CD14-positive monocyte (primary cell): ENCODE results near the gene CFD. TPM values are rescaled to one million over a fixed set of nuclear protein-coding genes. Genes with fewer than 3 reads are reported as not detected.

Source experiments
- DNase-seq, 3 donors: peaks; one replicate each; pipeline ENCODE4 v3.0.0-alpha.2; 2011 to 2022
- H2AFZ ChIP-seq: 2 replicates; pipeline ENCODE4 v1.6.0; 2012; ENCODE audit warnings: mild to moderate bottlenecking, low read depth, low read length, inconsistent platforms; ENCODE audit not compliant: insufficient read depth, poor library complexity, severe bottlenecking
- H3K27ac ChIP-seq, 2 donors: 1 replicate in 1 of 2; 2 replicates in 1 of 2; pipeline ENCODE4 v1.5.1; 2012 to 2013; ENCODE audit warnings: low read length in 2 of 2, control low read depth in 1 of 2, inconsistent platforms in 1 of 2, low read depth in 1 of 2, mild to moderate bottlenecking in 1 of 2
- H3K27me3 ChIP-seq, 2 donors: one replicate each; pipeline versions ENCODE4 v1.6.0 to v1.6.1; 2011 to 2013; ENCODE audit warnings: low read length in 2 of 2; ENCODE audit not compliant: control insufficient read depth in 2 of 2, insufficient read depth in 2 of 2
- H3K36me3 ChIP-seq, 2 donors: replicated peaks in 1 of 2; 1 replicate in 1 of 2; 2 replicates in 1 of 2; pipeline versions ENCODE4 v1.5.1 to v1.6.1; 2012 to 2013; ENCODE audit warnings: low read length in 2 of 2, control low read depth in 1 of 2, inconsistent platforms in 1 of 2, mild to moderate bottlenecking in 1 of 2; ENCODE audit not compliant: insufficient read depth in 2 of 2, control insufficient read depth in 1 of 2
- H3K4me1 ChIP-seq, 2 donors: 1 replicate in 1 of 2; 2 replicates in 1 of 2; pipeline versions ENCODE4 v1.5.1 to v1.6.1; 2012 to 2013; ENCODE audit warnings: low read length in 2 of 2, control low read depth in 1 of 2, inconsistent platforms in 1 of 2, mild to moderate bottlenecking in 1 of 2, moderate library complexity in 1 of 2; ENCODE audit not compliant: insufficient read depth in 2 of 2, control insufficient read depth in 1 of 2
- H3K4me2 ChIP-seq: replicated peaks from 2 replicates; pipeline ENCODE3; 2012; ENCODE audit warnings: low read length, moderate library complexity, mild to moderate bottlenecking; ENCODE audit not compliant: poor library complexity, severe bottlenecking; ENCODE audit errors: extremely low read depth
- H3K4me3 ChIP-seq, 3 experiments: fragments of 200-600 bp in 1 of 3; sonication (generic) in 1 of 3; replicated peaks in 1 of 3; 1 replicate in 2 of 3; 2 replicates in 1 of 3; pipeline ENCODE4 v1.5.1; 2011 to 2013; ENCODE audit warnings: low read length in 3 of 3, mild to moderate bottlenecking in 3 of 3, control low read depth in 2 of 3, low read depth in 2 of 3, inconsistent platforms in 1 of 3, moderate library complexity in 1 of 3
- H3K79me2 ChIP-seq: 2 replicates; pipeline ENCODE4 v1.6.0; 2012; ENCODE audit warnings: mild to moderate bottlenecking, control low read depth, inconsistent platforms, low read length, moderate library complexity; ENCODE audit not compliant: insufficient read depth
- H3K9ac ChIP-seq: 2 replicates; pipeline ENCODE4 v1.6.0; 2017; ENCODE audit warnings: low read length, mild to moderate bottlenecking; ENCODE audit not compliant: insufficient read depth, poor library complexity, severe bottlenecking
- H3K9me3 ChIP-seq, 2 donors: replicated peaks in 1 of 2; 1 replicate in 1 of 2; 2 replicates in 1 of 2; pipeline versions ENCODE4 v1.5.1 to v1.6.1; 2012 to 2013; ENCODE audit warnings: low read length in 2 of 2, control low read depth in 1 of 2; ENCODE audit not compliant: control insufficient read depth in 1 of 2, insufficient read depth in 1 of 2
- H4K20me1 ChIP-seq: 2 replicates; pipeline ENCODE4 v1.6.0; 2012; ENCODE audit warnings: mild to moderate bottlenecking, low read length, control low read depth, moderate library complexity; ENCODE audit not compliant: insufficient read depth
- H3K27ac Mint-ChIP-seq, 7 donors: one replicate each; pipeline ENCODE4 v1.8.0; 2020; ENCODE audit warnings: mild to moderate bottlenecking in 7 of 7, mixed read lengths in 7 of 7, moderate library complexity in 6 of 7, inconsistent platforms in 2 of 7
- H3K27me3 Mint-ChIP-seq, 3 donors: one replicate each; pipeline ENCODE4 v1.8.0; 2021 to 2022; ENCODE audit warnings: low read depth in 3 of 3, mild to moderate bottlenecking in 3 of 3, mixed read lengths in 3 of 3, moderate library complexity in 3 of 3, inconsistent platforms in 1 of 3
- H3K36me3 Mint-ChIP-seq, 2 donors: one replicate each; pipeline ENCODE4 v1.8.0; 2020; ENCODE audit warnings: mixed read lengths in 2 of 2, inconsistent platforms in 1 of 2, mild to moderate bottlenecking in 1 of 2
- H3K4me1 Mint-ChIP-seq: one replicate; pipeline ENCODE4 v1.8.0; 2020; ENCODE audit warnings: mild to moderate bottlenecking, mixed read lengths
- H3K4me3 Mint-ChIP-seq, 2 donors: one replicate each; pipeline ENCODE4 v1.8.0; 2020; ENCODE audit warnings: mild to moderate bottlenecking in 2 of 2, mixed read lengths in 2 of 2, moderate library complexity in 1 of 2
- H3K9me3 Mint-ChIP-seq, 7 donors: one replicate each; pipeline ENCODE4 v1.8.0; 2020 to 2022; ENCODE audit warnings: mixed read lengths in 7 of 7, mild to moderate bottlenecking in 6 of 7, moderate library complexity in 6 of 7, inconsistent platforms in 2 of 7
- WGBS: methylation state at CpG from one replicate; pipeline ENCODE4 v1.1.5; 2013; ENCODE audit warnings: missing lambda C conversion rate; ENCODE audit not compliant: insufficient coverage; 5-methylcytosine and 5-hydroxymethylcytosine counted together
- intact Hi-C, 2 donors: fragments of 100-400 bp; cut with micrococcal nuclease; formaldehyde crosslinking; loops; one replicate each; pipeline versions ENCODE4 v1.15.0 to v1.15.1; 2023
- polyA plus RNA-seq, 3 donors: library from polyadenylated mRNA; depleted of rRNA in 1 of 3; unstranded in 2 of 3; stranded (reverse) in 1 of 3; fragments of 300-500 nt in 2 of 3; fragments of >200 nt in 1 of 3; fragmentation: Illumina TruSeq in 2 of 3; gene quantifications; 1 replicate in 2 of 3; 2 replicates in 1 of 3; pipeline ENCODE4 v1.2.3, GENCODE V29; 2012 to 2021
- TF ChIP-seq, protein P1 (sequence below): fragments of 200-600 bp; IDR thresholded peaks from one replicate; pipeline ENCODE4 v1.8.0; 2022; ENCODE audit warnings: antibody characterized with exemption, mild to moderate bottlenecking

CFD gene
- polyA plus RNA-seq, 3 donors, result 272 to 862 (median 654) TPM

GRCh38 chr19:869245-870177 is 10.0 kb downstream of the CFD start:
- Mint-ChIP-seq H3K27ac (peak overlapping the region in 1 of 7 donors; percentile 23), H3K27me3 (peaks cover 0 to 5% (median 2%) of the 10 kb centered on the region in 3 donors), H3K9me3 (no peaks in the 10 kb centered on the region), H3K36me3 (peaks cover 29 to 50% of the 10 kb centered on the region in 2 donors), H3K4me3 (no peak overlapping the region), H3K4me1 (peaks cover 6% of the 10 kb centered on the region)
- intact Hi-C loops, result loop anchor here in 1 of 2 donors (10.0 kb wide), 1 partner anchor 375 kb away; the partner anchor contains the start of genes ATP5F1D and MIDN
- Histone ChIP-seq H3K4me3 (no peak overlapping the region), H3K9me3 (no peaks in the 10 kb centered on the region), H3K9ac (no peak overlapping the region), H3K79me2 (no peaks in the 10 kb centered on the region), H3K4me2 (no peak overlapping the region), H3K27me3 (peaks cover 0 to 11% of the 10 kb centered on the region in 2 donors), H3K36me3 (peaks cover 10 to 20% of the 10 kb centered on the region in 2 donors), H4K20me1 (peaks cover 56% of the 10 kb centered on the region), H3K4me1 (peaks cover 8 to 10% of the 10 kb centered on the region in 2 donors), H3K27ac (no peak overlapping the region), H2AFZ (no peak overlapping the region)
- DNase-seq, result peak in 1 of 3 donors; percentile 48
- WGBS, result 72% methylated on average over 20 of the region's 29 CpGs
- TF ChIP-seq, protein P1, sequence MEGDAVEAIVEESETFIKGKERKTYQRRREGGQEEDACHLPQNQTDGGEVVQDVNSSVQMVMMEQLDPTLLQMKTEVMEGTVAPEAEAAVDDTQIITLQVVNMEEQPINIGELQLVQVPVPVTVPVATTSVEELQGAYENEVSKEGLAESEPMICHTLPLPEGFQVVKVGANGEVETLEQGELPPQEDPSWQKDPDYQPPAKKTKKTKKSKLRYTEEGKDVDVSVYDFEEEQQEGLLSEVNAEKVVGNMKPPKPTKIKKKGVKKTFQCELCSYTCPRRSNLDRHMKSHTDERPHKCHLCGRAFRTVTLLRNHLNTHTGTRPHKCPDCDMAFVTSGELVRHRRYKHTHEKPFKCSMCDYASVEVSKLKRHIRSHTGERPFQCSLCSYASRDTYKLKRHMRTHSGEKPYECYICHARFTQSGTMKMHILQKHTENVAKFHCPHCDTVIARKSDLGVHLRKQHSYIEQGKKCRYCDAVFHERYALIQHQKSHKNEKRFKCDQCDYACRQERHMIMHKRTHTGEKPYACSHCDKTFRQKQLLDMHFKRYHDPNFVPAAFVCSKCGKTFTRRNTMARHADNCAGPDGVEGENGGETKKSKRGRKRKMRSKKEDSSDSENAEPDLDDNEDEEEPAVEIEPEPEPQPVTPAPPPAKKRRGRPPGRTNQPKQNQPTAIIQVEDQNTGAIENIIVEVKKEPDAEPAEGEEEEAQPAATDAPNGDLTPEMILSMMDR, result no peak

DNA sequence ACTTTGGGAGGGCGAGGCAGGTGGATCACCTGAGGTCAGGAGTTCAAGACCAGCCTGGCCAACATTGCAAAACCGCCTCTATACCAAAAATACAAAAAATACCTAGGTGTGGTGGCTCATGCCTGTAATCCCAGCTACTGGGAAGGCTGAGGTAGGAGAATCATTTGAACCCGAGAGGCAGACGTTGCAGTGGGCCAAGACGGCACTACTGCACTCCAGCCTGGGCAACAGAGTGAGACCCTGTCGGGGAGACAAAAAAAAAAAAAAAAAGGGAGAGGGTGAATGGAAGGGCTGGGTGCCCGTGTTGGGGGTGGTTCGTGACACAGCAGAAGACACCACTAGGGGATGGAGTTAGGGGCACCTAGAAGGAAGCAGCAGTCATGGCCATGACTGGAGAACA is 10.8 kb downstream of the CFD start:
- Mint-ChIP-seq H3K27me3 (peaks cover 0 to 5% (median 2%) of the 10 kb centered on the region in 3 donors), H3K36me3 (peaks cover 31 to 52% of the 10 kb centered on the region in 2 donors), H3K4me3 (no peak overlapping the region), H3K27ac (peak overlapping the region in 2 of 7 donors; percentile 23 to 75), H3K9me3 (no peaks in the 10 kb centered on the region), H3K4me1 (peaks cover 6% of the 10 kb centered on the region)
- Histone ChIP-seq H3K9me3 (no peaks in the 10 kb centered on the region), H3K79me2 (no peaks in the 10 kb centered on the region), H3K36me3 (peaks cover 10 to 23% of the 10 kb centered on the region in 2 donors), H2AFZ (no peak overlapping the region), H3K9ac (no peak overlapping the region), H4K20me1 (peaks cover 49% of the 10 kb centered on the region), H3K27me3 (peaks cover 0 to 11% of the 10 kb centered on the region in 2 donors), H3K4me3 (no peak overlapping the region), H3K4me1 (peaks cover 8 to 10% of the 10 kb centered on the region in 2 donors), H3K27ac (no peak overlapping the region), H3K4me2 (no peak overlapping the region)
- intact Hi-C loops, result no loop called here
- WGBS, result 96% methylated on average over 5 of the region's 8 CpGs
- TF ChIP-seq, protein P1, result no peak
- no peak for DNase-seq
